ENCODE measurements around the gene DCLK1. TPM values are rescaled to one million over a fixed set of nuclear protein-coding genes. Genes with fewer than 3 reads are reported as not detected.

Gene DCLK1
- total and polyA plus RNA-seq, 5 donors from 2014 or later = not detected

DNA sequence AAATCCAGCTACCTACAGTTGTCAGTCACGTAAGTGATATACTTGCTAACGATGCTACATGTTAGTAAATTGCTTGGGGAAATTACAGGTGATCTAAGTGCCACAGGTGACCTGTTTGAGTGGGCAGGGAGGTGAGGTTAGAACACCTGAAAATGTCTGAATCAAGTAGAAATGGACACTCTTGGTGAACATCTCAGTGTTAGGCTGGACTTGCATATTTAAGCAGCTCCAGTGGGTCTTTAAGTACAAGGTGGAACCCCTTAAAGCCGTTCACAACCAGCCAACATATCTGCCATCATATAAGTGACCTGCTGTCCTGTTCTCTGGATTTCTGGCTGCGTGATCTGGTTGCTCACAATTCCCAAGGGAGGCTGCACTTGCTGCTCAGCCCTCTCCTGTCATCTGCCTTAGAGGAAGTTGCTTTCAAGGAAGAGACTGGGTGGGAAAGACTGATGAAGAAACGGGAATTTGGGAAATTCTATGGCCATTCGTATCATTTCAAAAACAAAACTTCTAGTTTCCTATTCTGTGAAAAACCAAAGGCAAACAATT, 244.0 kb downstream of the DCLK1 start:
- H3K4me3 ChIP-seq (ENCODE audit: low read depth, low read length) = no peak overlapping the region
- H3K9me3 ChIP-seq (ENCODE audit: control insufficient read depth in 2 of 2, low read length in 2 of 2) = no peaks in the 10 kb centered on the region
- Mint-ChIP-seq H3K27me3 (no peaks in the 10 kb centered on the region), H3K9me3 (peaks cover 0 to 5% (median under 1%) of the 10 kb centered on the region in 7 donors), H3K4me1 (no peaks in the 10 kb centered on the region), H3K4me3 (no peak overlapping the region), H3K27ac (no peak overlapping the region), H3K36me3 (no peaks in the 10 kb centered on the region)
- no peak overlapping the region for H3K27ac ChIP-seq (ENCODE audit: insufficient read depth, low read length, poor library complexity, severe bottlenecking)
- no peaks in the 10 kb centered on the region for H3K27me3 ChIP-seq (ENCODE audit: control insufficient read depth, insufficient read depth, low read length)
- H3K36me3 ChIP-seq (ENCODE audit: control insufficient read depth, insufficient read depth, low read length) = no peaks in the 10 kb centered on the region
- no peaks in the 10 kb centered on the region for H3K4me1 ChIP-seq (ENCODE audit: control insufficient read depth, insufficient read depth, low read length, poor library complexity, severe bottlenecking)
- DNase-seq (no peak), ATAC-seq (ENCODE audit: low read depth in 2 of 2) (no peak)

DNA sequence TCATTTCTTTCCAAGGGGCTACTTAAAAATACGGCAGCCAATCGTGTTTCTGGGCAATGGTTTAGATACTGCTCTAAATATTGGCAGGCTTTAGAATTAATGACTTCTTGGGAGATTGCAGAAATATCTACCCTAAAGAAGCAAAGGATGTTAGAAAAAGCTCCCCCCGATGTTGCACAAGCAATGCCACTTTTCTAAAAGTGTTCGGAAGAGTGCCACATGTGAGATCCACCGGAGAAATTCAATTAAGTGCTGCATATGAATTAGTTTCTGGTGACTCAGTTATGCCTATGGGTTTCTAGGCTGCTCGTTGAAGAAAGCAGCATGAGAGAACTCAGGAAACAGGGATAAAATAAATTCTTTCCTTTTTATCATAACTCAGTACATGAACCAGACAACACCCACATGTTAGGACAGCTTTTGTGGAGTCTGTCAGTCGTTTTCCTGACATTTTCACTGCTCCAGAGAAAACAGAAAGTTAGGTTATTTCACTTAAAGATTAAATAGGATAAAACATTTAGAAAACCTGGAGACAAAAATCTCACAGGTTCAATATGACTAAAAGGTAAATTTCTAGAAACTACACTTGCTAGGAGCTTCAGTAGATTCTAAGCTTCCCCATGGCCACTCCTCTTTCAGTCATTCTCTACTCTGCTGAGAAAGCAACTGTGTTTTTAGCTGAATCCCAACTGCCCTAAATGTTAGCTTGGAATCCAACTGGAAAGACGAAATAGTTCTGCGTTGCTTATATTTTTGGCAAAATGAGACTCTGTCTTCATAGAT, 244.7 kb downstream of the DCLK1 start:
- Mint-ChIP-seq H3K27me3 (no peaks in the 10 kb centered on the region), H3K9me3 (peaks cover 0 to 5% (median 2%) of the 10 kb centered on the region in 7 donors), H3K4me1 (no peaks in the 10 kb centered on the region), H3K27ac (no peak overlapping the region), H3K36me3 (no peaks in the 10 kb centered on the region), H3K4me3 (no peak overlapping the region)
- Histone ChIP-seq H3K27me3 (ENCODE audit: control insufficient read depth, insufficient read depth, low read length) (no peaks in the 10 kb centered on the region), H3K27ac (ENCODE audit: insufficient read depth, low read length, poor library complexity, severe bottlenecking) (no peak overlapping the region), H3K36me3 (ENCODE audit: control insufficient read depth, insufficient read depth, low read length) (no peaks in the 10 kb centered on the region), H3K4me3 (ENCODE audit: low read depth, low read length) (no peak overlapping the region), H3K4me1 (ENCODE audit: control insufficient read depth, insufficient read depth, low read length, poor library complexity, severe bottlenecking) (no peaks in the 10 kb centered on the region), H3K9me3 (ENCODE audit: control insufficient read depth in 2 of 2, low read length in 2 of 2) (no peaks in the 10 kb centered on the region)
- ATAC-seq (ENCODE audit: low read depth in 2 of 2) (no peak), DNase-seq (no peak)

DNA sequence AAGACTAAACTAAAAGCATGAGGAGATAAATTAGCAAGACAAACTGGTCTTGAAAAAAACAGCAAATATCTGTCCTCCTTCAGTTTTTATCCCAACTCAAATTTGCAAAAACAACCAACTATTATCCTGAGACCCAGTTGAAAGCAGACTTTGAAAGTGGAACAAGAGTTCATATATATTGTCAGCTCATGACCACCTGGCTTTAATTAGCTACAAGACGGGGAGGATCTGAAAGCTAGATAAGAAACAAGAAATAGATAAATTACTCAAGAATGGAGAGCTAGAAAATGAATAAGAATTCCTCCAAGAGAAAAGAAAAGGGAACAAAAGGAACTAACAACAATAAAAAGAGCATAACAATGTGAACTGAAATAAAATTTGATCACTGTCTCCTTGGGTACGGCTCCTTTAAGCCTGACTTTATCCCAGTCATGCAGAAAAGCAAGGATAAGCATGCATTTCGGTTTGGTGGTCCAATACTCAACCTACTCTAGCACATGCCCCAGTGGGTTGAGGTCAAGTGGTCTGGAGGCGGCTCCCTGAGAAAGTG, 246.9 kb downstream of the DCLK1 start:
- Mint-ChIP-seq H3K27me3 (no peaks in the 10 kb centered on the region), H3K27ac (no peak overlapping the region), H3K4me3 (no peak overlapping the region), H3K4me1 (no peaks in the 10 kb centered on the region), H3K36me3 (no peaks in the 10 kb centered on the region), H3K9me3 (peaks cover 0 to 15% (median 3%) of the 10 kb centered on the region in 7 donors)
- DNase-seq = no peak
- Histone ChIP-seq H3K4me3 (ENCODE audit: low read depth, low read length) (no peak overlapping the region), H3K9me3 (ENCODE audit: control insufficient read depth in 2 of 2, low read length in 2 of 2) (no peaks in the 10 kb centered on the region), H3K27ac (ENCODE audit: insufficient read depth, low read length, poor library complexity, severe bottlenecking) (no peak overlapping the region), H3K4me1 (ENCODE audit: control insufficient read depth, insufficient read depth, low read length, poor library complexity, severe bottlenecking) (no peaks in the 10 kb centered on the region), H3K36me3 (ENCODE audit: control insufficient read depth, insufficient read depth, low read length) (no peaks in the 10 kb centered on the region), H3K27me3 (ENCODE audit: control insufficient read depth, insufficient read depth, low read length) (no peaks in the 10 kb centered on the region)
- no peak for ATAC-seq (ENCODE audit: low read depth in 2 of 2)

DNA sequence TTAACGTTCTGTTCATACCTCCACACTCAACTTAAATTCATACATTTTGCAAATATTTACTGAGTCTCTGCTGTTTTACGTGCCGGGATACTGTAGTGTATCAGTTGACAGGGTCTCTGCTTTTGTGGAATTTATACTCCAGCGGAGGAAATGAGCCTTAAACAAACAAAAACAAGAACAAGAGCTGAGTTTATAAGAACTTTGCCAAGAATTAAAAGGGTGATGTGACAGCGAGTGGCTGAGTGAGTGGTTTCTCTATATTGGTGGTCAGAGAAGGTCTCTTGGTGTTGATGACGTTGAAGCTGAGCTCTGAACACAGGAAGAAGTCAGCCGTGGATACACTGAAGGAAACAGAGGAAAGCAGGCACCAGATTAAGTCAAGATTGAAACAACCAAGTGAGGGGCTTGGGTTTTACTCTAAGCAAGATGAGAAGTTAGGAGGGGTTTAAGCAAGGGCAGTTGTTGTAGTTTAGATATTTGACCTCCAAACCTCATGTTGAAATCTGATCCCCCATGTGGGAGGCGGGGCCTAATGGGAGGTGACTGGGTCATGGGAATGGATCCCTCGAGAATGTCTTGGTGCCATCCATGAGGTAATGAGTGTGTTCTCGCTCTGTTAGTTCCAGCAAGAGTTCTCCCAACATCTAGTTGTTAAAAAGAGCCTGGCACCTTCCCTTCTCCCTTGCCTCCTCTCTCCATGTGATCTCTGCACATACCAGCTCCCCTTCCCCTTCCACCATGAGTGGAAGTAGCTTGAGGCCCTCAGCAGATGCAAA, 248.3 kb downstream of the DCLK1 start:
- Histone ChIP-seq H3K27me3 (ENCODE audit: control insufficient read depth, insufficient read depth, low read length) (no peaks in the 10 kb centered on the region), H3K4me3 (ENCODE audit: low read depth, low read length) (no peak overlapping the region), H3K27ac (ENCODE audit: insufficient read depth, low read length, poor library complexity, severe bottlenecking) (no peak overlapping the region), H3K9me3 (ENCODE audit: control insufficient read depth in 2 of 2, low read length in 2 of 2) (no peaks in the 10 kb centered on the region), H3K36me3 (ENCODE audit: control insufficient read depth, insufficient read depth, low read length) (no peaks in the 10 kb centered on the region), H3K4me1 (ENCODE audit: control insufficient read depth, insufficient read depth, low read length, poor library complexity, severe bottlenecking) (no peaks in the 10 kb centered on the region)
- no peaks in the 10 kb centered on the region for H3K4me1 Mint-ChIP-seq
- H3K27me3 Mint-ChIP-seq = no peaks in the 10 kb centered on the region
- H3K36me3 Mint-ChIP-seq = no peaks in the 10 kb centered on the region
- peaks cover 0 to 15% (median 3%) of the 10 kb centered on the region in 7 donors for H3K9me3 Mint-ChIP-seq
- ATAC-seq (ENCODE audit: low read depth in 2 of 2) = no peak
- DNase-seq = no peak
- no peak overlapping the region for H3K27ac Mint-ChIP-seq
- no peak overlapping the region for H3K4me3 Mint-ChIP-seq

DNA sequence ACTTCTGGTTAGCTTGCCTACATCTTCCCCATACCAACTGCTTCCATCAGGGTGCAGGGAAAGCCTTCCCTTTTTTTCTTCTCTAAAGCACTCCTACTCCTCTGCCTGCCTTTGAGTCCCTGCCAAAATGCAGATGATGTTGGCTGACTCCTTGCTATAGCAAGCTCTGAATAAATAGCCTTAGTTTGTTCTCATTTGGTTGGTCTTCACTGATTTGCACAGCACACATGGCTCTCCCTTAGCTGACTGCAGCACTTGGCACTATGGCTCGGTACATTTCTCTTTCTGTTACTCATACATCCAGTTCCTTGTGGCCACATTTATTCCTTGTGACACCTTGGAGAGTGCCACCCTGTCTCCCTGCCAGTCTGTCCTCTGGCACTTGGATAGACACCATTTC, 249.8 kb downstream of the DCLK1 start:
- peaks cover 0 to 15% (median 3%) of the 10 kb centered on the region in 7 donors for H3K9me3 Mint-ChIP-seq
- DNase-seq (no peak), ATAC-seq (ENCODE audit: low read depth in 2 of 2) (no peak)
- no peak overlapping the region for H3K4me3 Mint-ChIP-seq
- Histone ChIP-seq H3K27me3 (ENCODE audit: control insufficient read depth, insufficient read depth, low read length) (no peaks in the 10 kb centered on the region), H3K4me1 (ENCODE audit: control insufficient read depth, insufficient read depth, low read length, poor library complexity, severe bottlenecking) (no peaks in the 10 kb centered on the region), H3K36me3 (ENCODE audit: control insufficient read depth, insufficient read depth, low read length) (no peaks in the 10 kb centered on the region), H3K4me3 (ENCODE audit: low read depth, low read length) (no peak overlapping the region), H3K27ac (ENCODE audit: insufficient read depth, low read length, poor library complexity, severe bottlenecking) (no peak overlapping the region), H3K9me3 (ENCODE audit: control insufficient read depth in 2 of 2, low read length in 2 of 2) (no peaks in the 10 kb centered on the region)
- H3K4me1 Mint-ChIP-seq = no peaks in the 10 kb centered on the region
- H3K36me3 Mint-ChIP-seq = no peaks in the 10 kb centered on the region
- H3K27me3 Mint-ChIP-seq = no peaks in the 10 kb centered on the region
- no peak overlapping the region for H3K27ac Mint-ChIP-seq

DNA sequence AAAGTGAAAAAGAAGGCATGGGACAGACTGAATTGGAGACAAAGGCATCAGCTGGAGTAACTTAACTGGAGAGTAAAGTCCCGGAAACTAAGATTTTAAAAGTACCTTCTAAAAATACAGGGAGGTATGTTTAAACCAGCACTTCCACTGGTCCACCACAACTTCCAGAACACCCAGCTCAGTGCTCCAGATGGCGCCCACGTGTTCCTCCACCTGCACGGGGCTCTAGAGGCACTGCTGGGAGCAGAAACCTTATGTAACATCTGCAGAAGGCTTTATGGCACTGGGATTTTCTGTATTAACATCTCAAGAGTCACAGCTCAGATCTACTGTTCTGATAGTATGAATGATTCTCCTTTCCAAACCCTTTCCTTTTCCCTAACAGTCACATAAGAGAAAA, 252.1 kb downstream of the DCLK1 start:
- no peaks in the 10 kb centered on the region for H3K4me1 Mint-ChIP-seq
- Histone ChIP-seq H3K9me3 (ENCODE audit: control insufficient read depth in 2 of 2, low read length in 2 of 2) (no peaks in the 10 kb centered on the region), H3K4me1 (ENCODE audit: control insufficient read depth, insufficient read depth, low read length, poor library complexity, severe bottlenecking) (no peaks in the 10 kb centered on the region), H3K27ac (ENCODE audit: insufficient read depth, low read length, poor library complexity, severe bottlenecking) (no peak overlapping the region), H3K27me3 (ENCODE audit: control insufficient read depth, insufficient read depth, low read length) (no peaks in the 10 kb centered on the region), H3K36me3 (ENCODE audit: control insufficient read depth, insufficient read depth, low read length) (no peaks in the 10 kb centered on the region), H3K4me3 (ENCODE audit: low read depth, low read length) (no peak overlapping the region)
- DNase-seq (no peak), ATAC-seq (ENCODE audit: low read depth in 2 of 2) (no peak)
- no peaks in the 10 kb centered on the region for H3K36me3 Mint-ChIP-seq
- peaks cover 0 to 15% (median 3%) of the 10 kb centered on the region in 7 donors for H3K9me3 Mint-ChIP-seq
- H3K27ac Mint-ChIP-seq = no peak overlapping the region
- H3K4me3 Mint-ChIP-seq = no peak overlapping the region
- H3K27me3 Mint-ChIP-seq = peaks cover 4% of the 10 kb centered on the region

DNA sequence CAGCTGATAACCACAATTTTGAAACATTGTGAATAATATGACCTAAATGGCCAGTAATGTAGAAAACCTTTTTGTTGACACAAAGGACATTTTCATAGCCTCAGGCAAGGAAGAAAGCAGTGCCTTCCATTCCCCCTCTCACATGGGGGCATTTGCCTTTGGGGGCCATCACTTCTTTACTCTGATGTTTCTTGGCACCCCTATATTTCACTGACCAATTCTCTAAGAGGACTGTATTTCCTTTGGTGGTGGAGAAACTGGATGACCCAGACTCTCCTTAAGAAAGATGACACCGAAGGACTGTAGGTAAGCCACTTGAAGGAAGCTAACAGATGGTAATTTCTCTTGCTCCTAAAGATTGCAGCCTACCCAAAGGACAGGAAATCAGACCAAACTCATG, 254.6 kb downstream of the DCLK1 start:
- H3K4me3 ChIP-seq (ENCODE audit: low read depth, low read length) = no peak overlapping the region
- no peaks in the 10 kb centered on the region for H3K9me3 ChIP-seq (ENCODE audit: control insufficient read depth in 2 of 2, low read length in 2 of 2)
- H3K4me1 ChIP-seq (ENCODE audit: control insufficient read depth, insufficient read depth, low read length, poor library complexity, severe bottlenecking) = no peaks in the 10 kb centered on the region
- no peaks in the 10 kb centered on the region for H3K4me1 Mint-ChIP-seq
- ATAC-seq (ENCODE audit: low read depth in 2 of 2) (no peak), DNase-seq (no peak)
- H3K27ac ChIP-seq (ENCODE audit: insufficient read depth, low read length, poor library complexity, severe bottlenecking) = no peak overlapping the region
- no peak overlapping the region for H3K4me3 Mint-ChIP-seq
- peaks cover 0 to 15% (median 2%) of the 10 kb centered on the region in 7 donors for H3K9me3 Mint-ChIP-seq
- H3K27me3 Mint-ChIP-seq = peaks cover 4% of the 10 kb centered on the region
- H3K27ac Mint-ChIP-seq = no peak overlapping the region
- no peaks in the 10 kb centered on the region for H3K36me3 Mint-ChIP-seq
- no peaks in the 10 kb centered on the region for H3K27me3 ChIP-seq (ENCODE audit: control insufficient read depth, insufficient read depth, low read length)
- no peaks in the 10 kb centered on the region for H3K36me3 ChIP-seq (ENCODE audit: control insufficient read depth, insufficient read depth, low read length)
